ENCODE measurements around the gene HSDL2.

HSDL2 gene

GRCh38 chr9:112332674-112332976 lies 47.3 kb upstream of the HSDL2 start:
- Histone ChIP-seq H3K27ac (ENCODE audit: low read depth, low read length, poor library complexity, severe bottlenecking) (peak overlapping the region; percentile 85), H3K27me3 (ENCODE audit: insufficient read depth, low read length) (no peaks in the 10 kb centered on the region), H3F3A (ENCODE audit: insufficient read depth, low read length) (0 out of 2 replicates have a peak, but pooled peaks cover 2% of the 10 kb centered on the region), H3K36me3 (ENCODE audit: insufficient read depth, low read length) (peaks cover 5% of the 10 kb centered on the region; the same call in 1 of the 2 replicates), H3K79me2 (ENCODE audit: insufficient read depth, low read length) (peaks cover 51% of the 10 kb centered on the region), H2AFZ (ENCODE audit: low read length) (no peak overlapping the region), H3K9ac (ENCODE audit: low read length) (peak overlapping the region; percentile 89), H3K4me3 (ENCODE audit: low read depth, low read length, poor library complexity, severe bottlenecking) (peak overlapping the region; percentile 85), H3K9me2 (ENCODE audit: low read depth, low read length) (no peaks in the 10 kb centered on the region), H3K9me3 (ENCODE audit: low read length) (no peaks in the 10 kb centered on the region), H4K20me1 (ENCODE audit: insufficient read depth, low read length) (no peaks in the 10 kb centered on the region), H3K4me1 (ENCODE audit: insufficient read depth, low read length, severe bottlenecking) (peaks cover 39% of the 10 kb centered on the region), H3K4me2 (ENCODE audit: low read length) (peak overlapping the region; percentile 95)
- TF ChIP-seq CTCF (IDR thresholded peaks at IDR 0.05; ENCODE audit: low read length) (peak; percentile 20; the same call in 1 of the 2 replicates), EZH2 (IDR thresholded peaks at IDR 0.05; ENCODE audit: borderline replicate concordance, low read length) (no peak)

- Histone ChIP-seq H3K9me2 (ENCODE audit: low read depth, low read length) (no peaks in the 10 kb centered on the region), H4K20me1 (ENCODE audit: insufficient read depth, low read length) (no peaks in the 10 kb centered on the region), H3K4me3 (ENCODE audit: low read depth, low read length, poor library complexity, severe bottlenecking) (peak within 1 kb of the TSS; percentile 85), H3K9me3 (ENCODE audit: low read length) (no peaks in the 10 kb centered on the region), H3K36me3 (ENCODE audit: insufficient read depth, low read length) (peaks cover 5% of the 10 kb centered on the region; the same call in 1 of the 2 replicates), H3K27me3 (ENCODE audit: insufficient read depth, low read length) (no peaks in the 10 kb centered on the region), H3K4me1 (ENCODE audit: insufficient read depth, low read length, severe bottlenecking) (peaks cover 35% of the 10 kb centered on the region), H2AFZ (ENCODE audit: low read length) (peak within 1 kb of the TSS; percentile 51), H3K9ac (ENCODE audit: low read length) (peak within 1 kb of the TSS; percentile 91), H3K27ac (ENCODE audit: low read depth, low read length, poor library complexity, severe bottlenecking) (peak within 1 kb of the TSS; percentile 85), H3F3A (ENCODE audit: insufficient read depth, low read length) (0 out of 2 replicates have a peak, but pooled peaks cover 6% of the 10 kb centered on the region), H3K4me2 (ENCODE audit: low read length) (peak within 1 kb of the TSS; percentile 95), H3K79me2 (ENCODE audit: insufficient read depth, low read length) (peaks cover 46% of the 10 kb centered on the region)
- TF ChIP-seq EZH2 (IDR thresholded peaks at IDR 0.05; ENCODE audit: borderline replicate concordance, low read length): no peak
- TF ChIP-seq CTCF (IDR thresholded peaks at IDR 0.05; ENCODE audit: low read length): no peak
Observed at GRCh38 chr9:112332977-112333638, 46.8 kb upstream of the HSDL2 start, which contains the start of gene PTBP3. Gene PTBP3, minus strand, starts transcription at chr9:112333619. Its CDS starts 35,754 bp downstream, at chr9:112297865.

DNA sequence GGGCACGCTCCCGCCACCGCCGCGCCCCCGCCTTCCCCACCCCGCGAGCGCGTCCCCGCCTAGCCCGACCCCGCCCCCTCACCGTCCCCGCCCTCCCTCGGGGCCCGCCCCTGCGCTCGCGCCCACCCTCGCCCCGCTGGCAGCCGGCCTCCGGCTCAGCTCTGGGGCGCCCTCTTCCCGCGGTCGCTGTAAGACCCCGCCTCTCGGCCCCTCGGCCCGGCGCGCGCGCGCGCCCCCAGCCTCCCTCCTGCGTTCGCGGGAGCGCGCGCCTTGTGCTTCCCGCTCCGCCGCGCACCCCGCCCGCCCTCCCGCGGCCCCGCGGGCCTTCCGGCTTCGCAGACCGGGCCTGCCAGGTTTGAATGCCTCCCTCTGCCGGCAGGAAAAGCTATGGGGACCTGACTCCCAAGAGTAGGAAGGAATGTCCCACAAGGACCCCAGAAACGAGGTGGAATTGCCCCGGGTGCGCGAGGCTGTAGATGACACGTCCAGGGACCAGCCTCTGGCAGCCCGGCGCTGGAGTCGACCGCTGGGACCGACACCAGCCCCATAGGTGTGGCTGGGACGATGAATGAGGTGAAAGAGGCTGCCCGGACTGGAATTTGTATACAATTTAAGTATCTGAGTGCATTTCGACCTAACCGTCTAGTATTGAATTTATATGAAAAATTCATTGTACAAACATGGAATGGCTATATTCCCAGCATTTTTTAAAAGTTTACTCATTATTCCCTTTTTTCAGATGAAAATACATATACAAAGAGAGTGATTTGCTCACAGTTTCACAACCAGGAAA lies 46.1 kb upstream of the HSDL2 start:
- H3F3A ChIP-seq (ENCODE audit: insufficient read depth, low read length): 0 out of 2 replicates have a peak, but pooled peaks cover 7% of the 10 kb centered on the region
- TF ChIP-seq EZH2 (IDR thresholded peaks at IDR 0.05; ENCODE audit: borderline replicate concordance, low read length) (no peak), CTCF (IDR thresholded peaks at IDR 0.05; ENCODE audit: low read length) (peak; percentile 42)
- peaks cover 39% of the 10 kb centered on the region for H3K79me2 ChIP-seq (ENCODE audit: insufficient read depth, low read length)
- peak overlapping the region; percentile 91 for H3K9ac ChIP-seq (ENCODE audit: low read length)
- no peaks in the 10 kb centered on the region for H3K36me3 ChIP-seq (ENCODE audit: insufficient read depth, low read length)
- no peaks in the 10 kb centered on the region for H4K20me1 ChIP-seq (ENCODE audit: insufficient read depth, low read length)
- no peaks in the 10 kb centered on the region for H3K27me3 ChIP-seq (ENCODE audit: insufficient read depth, low read length)
- peak overlapping the region; percentile 83 for H3K4me2 ChIP-seq (ENCODE audit: low read length)
- H2AFZ ChIP-seq (ENCODE audit: low read length): peak overlapping the region; percentile 51
- peak overlapping the region; percentile 85 for H3K27ac ChIP-seq (ENCODE audit: low read depth, low read length, poor library complexity, severe bottlenecking)
- H3K9me2 ChIP-seq (ENCODE audit: low read depth, low read length): no peaks in the 10 kb centered on the region
- no peaks in the 10 kb centered on the region for H3K9me3 ChIP-seq (ENCODE audit: low read length)
- H3K4me3 ChIP-seq (ENCODE audit: low read depth, low read length, poor library complexity, severe bottlenecking): peak overlapping the region; percentile 85
- H3K4me1 ChIP-seq (ENCODE audit: insufficient read depth, low read length, severe bottlenecking): peaks cover 27% of the 10 kb centered on the region
